Central memory CD8-positive, alpha-beta T cell (primary cell): ENCODE results near the gene ZNF81.
"Not testable (repeated sequence)": the region's sequence is repeated elsewhere in the genome, so short reads cannot be mapped to it uniquely, and the experiment has no call there.

Source experiments
- ATAC-seq: fragments of 150-1000 bp; cut with Tn5 transposase; replicated peaks from 2 replicates; pipeline ENCODE4 v1.10.0; 2022; ENCODE audit warnings: mild to moderate bottlenecking, moderate FRiP score, moderate number of reproducible peaks; ENCODE audit not compliant: poor library complexity, severe bottlenecking; ENCODE audit errors: extremely low read depth
- DNase-seq, 2 donors: peaks; one replicate each; pipeline ENCODE4 v3.0.0; 2021; ENCODE audit warnings: low spot score in 2 of 2
- H3K27ac Mint-ChIP-seq: one replicate; pipeline ENCODE4 v1.8.0; 2022; ENCODE audit warnings: low read depth, mild to moderate bottlenecking, moderate library complexity, mixed read lengths
- H3K27me3 Mint-ChIP-seq: one replicate; pipeline ENCODE4 v1.8.0; 2022; ENCODE audit warnings: mixed read lengths
- H3K36me3 Mint-ChIP-seq: one replicate; pipeline ENCODE4 v1.8.0; 2022; ENCODE audit warnings: mild to moderate bottlenecking, moderate library complexity, mixed read lengths; ENCODE audit not compliant: insufficient read depth
- H3K4me1 Mint-ChIP-seq: one replicate; pipeline ENCODE4 v1.8.0; 2022; ENCODE audit warnings: mixed read lengths
- H3K4me3 Mint-ChIP-seq: one replicate; pipeline ENCODE4 v1.8.0; 2022; ENCODE audit warnings: mild to moderate bottlenecking, moderate library complexity, mixed read lengths
- H3K9me3 Mint-ChIP-seq: one replicate; pipeline ENCODE4 v1.8.0; 2022; ENCODE audit warnings: mixed read lengths

The ZNF81 gene

DNA sequence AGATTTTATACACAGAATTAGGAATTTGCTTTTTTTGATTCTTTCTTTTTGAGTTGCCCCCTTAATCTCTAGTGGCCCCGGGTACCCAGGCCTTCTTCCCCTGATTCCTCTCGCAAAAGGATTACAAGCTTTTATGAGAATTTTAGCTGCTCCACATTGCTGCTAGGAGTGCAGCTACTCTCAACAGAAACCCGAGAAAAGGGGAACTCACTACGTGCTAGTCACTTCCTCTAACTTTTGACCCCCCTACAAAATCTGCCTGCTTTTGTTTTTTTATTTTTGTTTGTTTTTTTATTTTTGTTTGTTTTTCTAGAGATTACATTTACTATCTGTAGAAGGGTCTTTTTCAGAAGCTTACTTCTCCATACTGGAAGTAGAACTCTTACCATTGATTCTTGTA lies 64.1 kb downstream of the ZNF81 start:
- Mint-ChIP-seq H3K36me3 (peaks cover 2% of the 10 kb centered on the region), H3K27me3 (no peaks in the 10 kb centered on the region), H3K4me1 (no peaks in the 10 kb centered on the region), H3K27ac (no peak overlapping the region), H3K4me3 (no peak overlapping the region), H3K9me3 (no peaks in the 10 kb centered on the region)
- DNase-seq: no peak
- no peak for ATAC-seq

DNA sequence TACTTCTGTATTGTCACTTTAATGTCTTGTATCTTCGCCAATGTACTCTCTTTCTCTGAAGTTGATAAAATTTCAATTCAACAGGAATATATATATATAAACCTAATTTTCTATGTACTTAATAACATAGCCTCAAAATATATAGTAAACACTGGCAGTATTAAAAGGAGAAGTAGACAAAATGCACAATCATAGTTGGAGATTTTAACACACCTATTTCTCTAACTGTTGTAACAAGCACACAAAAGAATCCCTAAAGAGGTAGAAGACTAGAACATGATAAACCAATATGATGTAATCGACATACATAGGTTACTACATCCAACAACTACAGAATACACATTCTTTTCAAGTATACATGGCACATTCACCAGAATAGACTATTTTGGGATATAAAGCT lies 65.5 kb downstream of the ZNF81 start:
- no peaks in the 10 kb centered on the region for H3K4me1 Mint-ChIP-seq
- H3K4me3 Mint-ChIP-seq: no peak overlapping the region
- H3K27ac Mint-ChIP-seq: no peak overlapping the region
- DNase-seq (no peak), ATAC-seq (no peak)
- no peaks in the 10 kb centered on the region for H3K9me3 Mint-ChIP-seq
- H3K27me3 Mint-ChIP-seq: no peaks in the 10 kb centered on the region
- peaks cover under 1% of the 10 kb centered on the region for H3K36me3 Mint-ChIP-seq

DNA sequence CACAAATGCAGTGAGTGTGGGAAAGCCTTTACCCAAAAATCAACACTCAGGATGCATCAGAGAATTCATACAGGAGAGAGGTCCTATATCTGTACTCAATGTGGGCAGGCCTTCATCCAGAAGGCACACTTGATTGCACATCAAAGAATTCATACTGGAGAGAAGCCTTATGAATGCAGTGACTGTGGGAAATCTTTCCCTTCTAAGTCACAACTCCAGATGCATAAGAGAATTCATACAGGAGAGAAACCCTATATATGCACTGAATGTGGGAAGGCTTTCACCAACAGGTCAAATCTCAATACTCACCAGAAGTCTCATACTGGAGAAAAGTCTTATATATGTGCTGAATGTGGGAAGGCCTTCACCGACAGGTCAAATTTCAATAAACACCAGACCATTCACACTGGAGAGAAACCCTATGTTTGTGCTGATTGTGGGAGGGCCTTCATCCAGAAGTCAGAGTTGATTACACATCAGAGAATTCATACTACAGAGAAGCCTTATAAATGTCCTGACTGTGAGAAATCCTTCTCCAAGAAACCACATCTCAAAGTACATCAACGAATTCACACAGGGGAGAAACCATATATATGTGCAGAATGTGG lies 79.3 kb downstream of the ZNF81 start:
- no peaks in the 10 kb centered on the region for H3K27me3 Mint-ChIP-seq
- no peaks in the 10 kb centered on the region for H3K4me1 Mint-ChIP-seq
- ATAC-seq (no peak), DNase-seq (no peak)
- no peak overlapping the region for H3K27ac Mint-ChIP-seq
- H3K36me3 Mint-ChIP-seq: peaks cover 4% of the 10 kb centered on the region
- H3K9me3 Mint-ChIP-seq: peaks cover 6% of the 10 kb centered on the region
- H3K4me3 Mint-ChIP-seq: no peak overlapping the region

DNA sequence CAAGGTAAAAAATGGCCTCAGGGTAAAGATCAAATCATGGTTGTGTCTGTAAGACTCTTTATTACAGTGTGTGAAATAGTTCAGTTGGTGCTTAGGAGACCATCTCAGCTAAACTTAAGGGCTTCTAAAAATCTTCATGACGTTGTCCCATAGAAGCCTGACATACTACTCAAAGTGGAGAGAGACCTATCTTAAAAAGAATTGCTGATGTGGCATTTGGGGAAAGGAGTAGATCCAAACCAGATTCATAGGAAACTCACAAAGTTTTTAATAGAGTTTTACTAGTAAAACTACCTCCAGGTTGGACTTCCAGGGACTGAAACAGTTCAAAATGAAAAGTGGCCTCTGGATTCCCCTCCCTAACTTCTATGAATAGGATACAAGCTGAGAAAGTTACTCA lies 81.6 kb downstream of the ZNF81 start:
- peaks cover 6% of the 10 kb centered on the region for H3K9me3 Mint-ChIP-seq
- DNase-seq (no peak), ATAC-seq (no peak)
- H3K4me1 Mint-ChIP-seq: no peaks in the 10 kb centered on the region
- no peak overlapping the region for H3K27ac Mint-ChIP-seq
- H3K27me3 Mint-ChIP-seq: no peaks in the 10 kb centered on the region
- H3K36me3 Mint-ChIP-seq: peaks cover 2% of the 10 kb centered on the region
- no peak overlapping the region for H3K4me3 Mint-ChIP-seq

DNA sequence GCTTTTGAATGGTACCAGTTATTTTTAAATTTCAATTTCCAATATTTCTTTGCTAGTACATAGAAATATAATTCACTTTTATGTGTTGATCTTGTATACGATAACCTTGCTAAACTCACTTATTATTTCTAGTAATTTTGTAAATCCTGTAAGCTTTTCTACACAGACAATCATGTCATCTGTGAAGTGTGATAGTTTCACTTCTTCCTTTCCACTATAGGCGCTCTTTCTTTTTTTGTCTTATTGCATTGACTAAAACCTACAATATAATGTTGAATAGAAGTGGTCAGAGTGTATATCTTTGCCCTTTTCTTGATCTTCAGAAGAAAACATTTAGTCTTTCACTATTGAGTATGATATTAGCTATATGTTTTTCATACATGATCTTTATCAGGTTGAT lies 90.5 kb downstream of the ZNF81 start:
- no peaks in the 10 kb centered on the region for H3K9me3 Mint-ChIP-seq

DNA sequence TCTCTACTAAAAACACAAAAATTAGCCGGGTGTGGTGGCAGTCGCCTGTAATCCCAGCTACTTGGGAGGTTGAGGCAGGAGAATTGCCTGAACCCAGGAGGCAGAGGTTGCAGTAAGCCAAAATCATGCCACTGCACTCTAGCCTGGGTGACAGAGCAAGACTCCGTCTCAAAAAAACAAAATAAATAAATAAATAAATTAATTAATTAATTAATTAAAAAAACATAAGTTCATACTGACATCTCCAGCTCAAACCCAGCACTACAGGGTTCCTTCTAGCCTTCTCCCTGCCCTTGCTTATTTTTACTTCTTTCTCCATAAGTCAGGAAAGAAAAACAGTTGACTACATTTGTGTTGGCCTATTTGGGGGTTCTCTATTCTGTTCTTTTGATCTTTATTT lies 95.3 kb downstream of the ZNF81 start:
- H3K4me3 Mint-ChIP-seq, H3K27me3 Mint-ChIP-seq, H3K4me1 Mint-ChIP-seq, H3K36me3 Mint-ChIP-seq, H3K27ac Mint-ChIP-seq, H3K9me3 Mint-ChIP-seq, ATAC-seq, DNase-seq: not testable (repeated sequence)

More for the DNA sequence above, 90.5 kb downstream of the ZNF81 start:
- Mint-ChIP-seq H3K36me3 (no peaks in the 10 kb centered on the region), H3K27me3 (no peaks in the 10 kb centered on the region), H3K4me3 (no peak overlapping the region), H3K4me1 (no peaks in the 10 kb centered on the region), H3K27ac (no peak overlapping the region)
- no peak for ATAC-seq
- DNase-seq: no peak

DNA sequence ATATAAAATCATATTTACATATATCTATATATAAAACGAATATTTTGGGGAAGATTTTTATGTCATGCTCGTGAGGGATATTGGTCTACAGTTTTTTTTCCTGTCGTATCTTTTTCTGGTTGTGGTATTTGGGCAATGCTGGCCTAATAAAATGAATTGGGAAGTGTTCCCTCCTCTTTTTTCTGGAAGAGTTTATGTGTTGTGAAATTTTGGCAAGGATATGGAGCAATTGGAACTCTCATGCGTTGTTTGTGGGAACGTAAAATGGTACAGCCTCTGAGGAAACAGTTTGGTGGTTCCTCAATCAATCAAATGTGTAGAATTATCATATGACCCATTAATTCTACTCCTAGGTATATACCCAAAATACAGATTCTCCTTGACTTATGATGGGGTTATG lies 97.2 kb downstream of the ZNF81 start:
- Mint-ChIP-seq H3K27me3 (no peaks in the 10 kb centered on the region), H3K9me3 (no peaks in the 10 kb centered on the region), H3K27ac (no peak overlapping the region), H3K4me1 (no peaks in the 10 kb centered on the region), H3K4me3 (no peak overlapping the region), H3K36me3 (no peaks in the 10 kb centered on the region)
- DNase-seq (no peak), ATAC-seq (no peak)

DNA sequence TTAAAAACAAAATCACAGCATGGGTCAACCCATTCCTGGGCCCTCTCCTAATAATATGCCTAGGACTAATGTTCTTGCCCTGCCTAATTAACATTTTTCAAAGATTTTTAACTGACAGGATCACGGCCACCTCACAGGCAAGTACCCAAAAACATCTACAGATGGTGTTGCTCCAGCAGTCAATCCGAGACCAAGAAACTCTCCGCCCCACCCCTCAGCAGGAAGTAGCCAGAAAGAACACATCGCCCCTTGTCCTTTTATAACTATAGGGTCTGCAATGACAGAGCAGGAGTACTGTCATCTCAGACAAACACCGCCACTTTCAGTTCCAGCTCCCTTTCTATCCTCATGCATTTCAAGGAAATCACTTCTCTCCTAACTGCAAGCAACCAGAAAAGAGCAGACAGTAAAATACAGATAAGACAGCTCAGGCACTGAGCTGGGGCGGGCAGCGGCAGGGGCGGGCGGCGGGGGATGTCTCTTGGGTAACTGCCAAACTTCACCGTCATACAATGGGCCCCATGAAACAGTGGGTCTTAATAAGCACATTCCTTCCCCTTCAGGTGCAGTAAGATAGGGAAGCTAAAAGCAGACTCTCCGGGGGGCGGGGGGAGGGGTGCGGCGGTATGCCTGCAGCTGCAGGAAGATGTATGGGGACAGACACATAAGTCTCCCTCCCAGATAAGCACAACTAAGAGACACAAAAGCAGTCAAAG lies 99.7 kb downstream of the ZNF81 start:
- ATAC-seq: no peak
- no peaks in the 10 kb centered on the region for H3K4me1 Mint-ChIP-seq
- H3K9me3 Mint-ChIP-seq: no peaks in the 10 kb centered on the region
- H3K36me3 Mint-ChIP-seq: no peaks in the 10 kb centered on the region
- no peaks in the 10 kb centered on the region for H3K27me3 Mint-ChIP-seq
- H3K4me3 Mint-ChIP-seq: peak overlapping the region; percentile 25
- no peak overlapping the region for H3K27ac Mint-ChIP-seq
- no peak for DNase-seq

DNA sequence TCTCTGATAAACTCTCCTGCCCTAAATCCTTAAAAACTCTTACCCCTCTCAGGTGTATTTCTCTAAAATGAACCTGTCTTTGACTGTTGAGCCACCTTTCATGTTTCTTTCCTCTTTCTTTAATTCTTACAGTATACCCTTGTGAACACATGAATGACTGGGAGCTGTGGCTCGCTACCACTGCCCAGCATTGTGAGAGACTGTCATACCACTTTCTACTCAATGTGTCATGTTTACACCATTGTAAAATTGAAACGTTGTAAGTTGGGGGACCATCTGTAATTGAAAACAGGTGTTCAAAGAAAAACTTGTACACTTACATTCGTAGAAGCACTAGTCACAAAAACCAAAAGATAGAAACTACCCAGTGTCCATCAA lies 100.2 kb downstream of the ZNF81 start:
- Mint-ChIP-seq H3K36me3 (no peaks in the 10 kb centered on the region), H3K27ac (no peak overlapping the region), H3K9me3 (no peaks in the 10 kb centered on the region), H3K27me3 (no peaks in the 10 kb centered on the region), H3K4me3 (no peak overlapping the region), H3K4me1 (no peaks in the 10 kb centered on the region)
- no peak for ATAC-seq
- DNase-seq: no peak

DNA sequence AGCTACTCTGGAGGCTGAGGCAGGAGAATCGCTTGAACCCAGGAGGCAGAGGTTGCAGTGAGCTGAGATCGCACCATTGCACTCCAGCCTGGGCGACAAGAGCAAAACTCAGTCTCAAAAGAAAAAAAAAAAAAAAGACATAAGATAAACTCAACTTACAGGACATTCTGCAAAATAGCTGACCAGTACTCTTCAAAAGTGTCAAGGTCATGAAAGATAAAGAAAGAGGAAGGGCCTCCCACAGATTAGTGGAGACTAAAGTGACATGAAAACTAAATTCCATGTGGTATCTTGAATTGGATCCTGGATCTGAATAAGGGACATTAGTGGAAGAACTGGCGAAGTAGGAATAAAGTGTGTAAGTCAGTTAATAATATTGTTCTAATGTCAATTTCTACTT lies 103.7 kb downstream of the ZNF81 start:
- Mint-ChIP-seq H3K4me3 (no peak overlapping the region), H3K27ac (no peak overlapping the region), H3K27me3 (no peaks in the 10 kb centered on the region), H3K9me3 (no peaks in the 10 kb centered on the region), H3K36me3 (no peaks in the 10 kb centered on the region), H3K4me1 (no peaks in the 10 kb centered on the region)
- no peak for ATAC-seq
- no peak for DNase-seq

DNA sequence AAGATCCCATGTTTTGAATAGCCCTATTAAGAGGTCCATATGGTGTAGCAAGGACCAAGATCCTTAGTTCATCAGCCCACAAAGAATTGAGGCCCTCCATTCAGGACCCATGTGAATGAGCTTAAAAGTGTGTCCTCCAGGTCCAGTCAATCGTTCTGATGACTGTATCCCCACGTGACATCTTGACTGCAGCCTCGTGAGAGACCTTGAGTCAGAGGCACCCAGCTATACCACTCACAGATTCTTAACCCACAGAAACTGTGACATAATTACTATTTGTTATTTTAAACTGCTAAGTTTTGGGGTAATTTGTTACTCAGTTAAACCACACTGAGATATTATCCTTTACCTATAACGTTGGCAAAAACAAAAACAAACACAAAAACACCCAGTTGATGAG lies 104.7 kb downstream of the ZNF81 start:
- no peak overlapping the region for H3K27ac Mint-ChIP-seq
- H3K4me3 Mint-ChIP-seq: no peak overlapping the region
- no peak for DNase-seq
- ATAC-seq: no peak
- no peaks in the 10 kb centered on the region for H3K4me1 Mint-ChIP-seq
- no peaks in the 10 kb centered on the region for H3K9me3 Mint-ChIP-seq
- H3K27me3 Mint-ChIP-seq: no peaks in the 10 kb centered on the region
- H3K36me3 Mint-ChIP-seq: no peaks in the 10 kb centered on the region

DNA sequence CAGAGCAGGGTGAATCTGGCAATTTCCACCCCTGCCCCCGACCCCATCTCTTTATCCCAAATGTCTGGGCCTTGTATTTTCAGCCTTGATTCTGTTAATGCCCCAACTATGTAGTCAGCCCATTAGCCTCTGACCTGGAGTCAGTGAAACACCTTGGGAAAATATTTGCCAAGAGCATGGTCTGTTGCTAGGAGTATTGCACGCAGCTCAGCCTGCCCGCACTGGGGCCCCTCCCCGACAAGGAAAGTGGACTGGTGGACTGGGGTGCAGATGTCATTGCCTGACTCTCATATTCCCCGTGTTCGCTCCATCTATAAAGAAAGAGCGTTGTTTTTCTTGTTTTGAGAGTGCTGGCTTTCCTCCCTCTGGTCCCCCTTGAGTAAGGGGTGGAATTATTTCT lies 118.6 kb downstream of the ZNF81 start:
- H3K4me1 Mint-ChIP-seq, H3K27me3 Mint-ChIP-seq, H3K4me3 Mint-ChIP-seq, DNase-seq, H3K27ac Mint-ChIP-seq, ATAC-seq, H3K36me3 Mint-ChIP-seq, H3K9me3 Mint-ChIP-seq: not testable (repeated sequence)

DNA sequence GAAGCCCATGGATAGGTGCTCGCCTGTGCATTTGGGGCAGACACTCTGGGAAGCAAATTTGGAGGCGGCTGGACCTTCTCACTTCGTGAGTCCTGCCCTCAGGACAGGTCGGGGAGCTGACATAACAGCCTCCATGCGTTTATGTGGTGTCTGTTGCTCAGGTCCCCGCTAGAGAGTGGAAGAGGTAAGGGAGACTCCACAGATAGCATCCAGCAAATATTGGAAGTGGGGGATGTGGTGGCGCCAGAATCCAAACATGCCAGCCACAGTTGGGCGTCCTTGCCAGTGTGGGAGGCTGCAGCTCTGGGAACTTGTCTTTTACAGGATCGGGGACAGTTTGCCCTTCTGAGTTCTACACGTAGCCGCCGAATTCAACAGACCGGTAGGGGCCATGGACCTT lies 119.3 kb downstream of the ZNF81 start:
- Mint-ChIP-seq H3K36me3 (peaks cover 2% of the 10 kb centered on the region), H3K27ac (no peak overlapping the region), H3K27me3 (no peaks in the 10 kb centered on the region), H3K4me3 (no peak overlapping the region), H3K9me3 (peaks cover 6% of the 10 kb centered on the region), H3K4me1 (no peaks in the 10 kb centered on the region)
- ATAC-seq (no peak), DNase-seq (no peak)
